Neural cell (in vitro differentiated cells): Measurements from ENCODE around the gene LRRC14B. TPM values are rescaled to one million over a fixed set of nuclear protein-coding genes. Genes with fewer than 3 reads are reported as not detected.

ENCODE experiments used
- H2AFZ ChIP-seq: fragments of 200-600, 300-800 bp; sonication (generic), shearing (Covaris generic); 2 replicates; pipeline ENCODE4 v1.6.0; 2014; ENCODE audit warnings: low read depth, mild to moderate bottlenecking, antibody characterized with exemption, low read length, moderate library complexity
- H3F3A ChIP-seq: fragments of 200-600 bp; shearing (Covaris generic); 2 replicates; pipeline ENCODE4 v1.6.1; 2016; ENCODE audit warnings: mild to moderate bottlenecking, moderate library complexity, mixed read lengths, antibody characterized with exemption, low read length; ENCODE audit not compliant: insufficient read depth, poor library complexity, severe bottlenecking
- H3K27ac ChIP-seq: fragments of 200-600, 300-800 bp; sonication (generic), shearing (Covaris generic); 2 replicates; pipeline ENCODE4 v1.5.1; 2014; ENCODE audit warnings: mild to moderate bottlenecking, low read length, moderate library complexity
- H3K27me3 ChIP-seq: fragments of 300-800, 200-600 bp; sonication (generic), shearing (Covaris generic); 2 replicates; pipeline ENCODE4 v1.6.0; 2014; ENCODE audit warnings: mild to moderate bottlenecking, low read depth, low read length, moderate library complexity; ENCODE audit not compliant: insufficient read depth
- H3K36me3 ChIP-seq: fragments of 300-800, 200-600 bp; sonication (generic), shearing (Covaris generic); 2 replicates; pipeline ENCODE4 v1.5.1; 2014; ENCODE audit warnings: mild to moderate bottlenecking, antibody characterized with exemption, low read length, moderate library complexity; ENCODE audit not compliant: insufficient read depth
- H3K4me2 ChIP-seq: fragments of 300-800, 200-600 bp; sonication (generic), shearing (Covaris generic); 2 replicates; pipeline ENCODE4 v1.6.0; 2014; ENCODE audit warnings: mild to moderate bottlenecking, low read length
- H3K4me3 ChIP-seq: fragments of 300-800, 200-600 bp; sonication (generic), shearing (Covaris generic); 2 replicates; pipeline ENCODE4 v1.5.1; 2014; ENCODE audit warnings: mild to moderate bottlenecking, low read length, moderate library complexity
- H3K79me2 ChIP-seq: fragments of 200-600 bp; shearing (Covaris generic); replicated peaks from 2 replicates; pipeline ENCODE4 v1.6.0; 2014; ENCODE audit warnings: mild to moderate bottlenecking, low read length, moderate library complexity; ENCODE audit not compliant: insufficient read depth
- H3K9ac ChIP-seq: fragments of 300-800, 200-600 bp; sonication (generic), shearing (Covaris generic); 2 replicates; pipeline ENCODE4 v1.6.1; 2016; ENCODE audit warnings: mild to moderate bottlenecking, low read length, mixed read lengths
- H3K9me2 ChIP-seq: fragments of 200-600 bp; shearing (Covaris generic); 2 replicates; pipeline ENCODE4 v1.6.1; 2016; ENCODE audit warnings: mild to moderate bottlenecking, low read length, mixed read lengths; ENCODE audit not compliant: insufficient read depth
- H3K9me3 ChIP-seq: fragments of 200-600, 300-800 bp; sonication (generic), shearing (Covaris generic); 2 replicates; pipeline ENCODE4 v1.6.1; 2016; ENCODE audit warnings: mild to moderate bottlenecking, mixed run types, low read length, moderate library complexity, mixed read lengths
- H4K20me1 ChIP-seq: fragments of 200-600 bp; shearing (Covaris generic); 2 replicates; pipeline ENCODE4 v1.6.1; 2016; ENCODE audit warnings: mild to moderate bottlenecking, mixed run types; ENCODE audit not compliant: insufficient read depth
- CTCF ChIP-seq: fragments of 450-650 bp; IDR thresholded peaks from 2 replicates; pipeline ENCODE4 v1.5.1; 2014; ENCODE audit warnings: antibody characterized with exemption, mild to moderate bottlenecking, moderate library complexity; ENCODE audit not compliant: poor library complexity, severe bottlenecking
- EP300 ChIP-seq: fragments of 450-650 bp; conservative IDR thresholded peaks from 2 replicates; pipeline ENCODE4 v1.6.1; 2014; ENCODE audit warnings: antibody characterized with exemption, mild to moderate bottlenecking, moderate library complexity; ENCODE audit not compliant: poor library complexity, severe bottlenecking
- EZH2 ChIP-seq: fragments of 200-600, 300-800 bp; shearing (Covaris generic), sonication (generic); IDR thresholded peaks from 2 replicates; pipeline ENCODE4 v1.6.1; 2014; ENCODE audit warnings: antibody characterized with exemption, low read length, borderline replicate concordance, mild to moderate bottlenecking; ENCODE audit not compliant: insufficient read depth, poor library complexity, severe bottlenecking
- MXI1 ChIP-seq: fragments of 450-650 bp; conservative IDR thresholded peaks from 2 replicates; pipeline ENCODE4 v1.6.1; 2014; ENCODE audit warnings: antibody characterized with exemption, mild to moderate bottlenecking; ENCODE audit not compliant: poor library complexity, severe bottlenecking
- POLR2AphosphoS5 ChIP-seq: IDR thresholded peaks from 2 replicates; pipeline ENCODE4 v1.6.1; 2012
- RAD21 ChIP-seq: fragments of 450-650 bp; conservative IDR thresholded peaks from 2 replicates; pipeline ENCODE4 v1.6.1; 2014; ENCODE audit warnings: antibody characterized with exemption, mild to moderate bottlenecking, moderate library complexity
- REST ChIP-seq: IDR thresholded peaks from 2 replicates; pipeline ENCODE4 v1.6.1; 2012; ENCODE audit warnings: borderline replicate concordance
- SMC3 ChIP-seq: fragments of 450-650 bp; conservative IDR thresholded peaks from 2 replicates; pipeline ENCODE4 v1.6.1; 2014; ENCODE audit warnings: antibody characterized with exemption, mild to moderate bottlenecking, moderate library complexity; ENCODE audit not compliant: poor library complexity
- TAF1 ChIP-seq: IDR thresholded peaks from 2 replicates; pipeline ENCODE4 v1.6.1; 2012; ENCODE audit warnings: low read depth
- polyA plus RNA-seq: library from polyadenylated mRNA; depleted of rRNA; stranded (reverse); fragments of >200 nt; gene quantifications from 2 replicates; pipeline ENCODE4 v1.2.3, GENCODE V29; 2014

Gene LRRC14B
- polyA plus RNA-seq, 1 donor from 2014 or later: not detected

- no peak overlapping the region for H3K4me2 ChIP-seq
- H4K20me1 ChIP-seq: no peaks in the 10 kb centered on the region
- no peaks in the 10 kb centered on the region for H3K36me3 ChIP-seq
- no peak for TF ChIP-seq REST
- no peak for TF ChIP-seq RAD21
- TF ChIP-seq POLR2AphosphoS5: no peak
- TF ChIP-seq EZH2: no peak
- no peak for TF ChIP-seq MXI1
- no peak for TF ChIP-seq EP300
- no peaks in the 10 kb centered on the region for H3F3A ChIP-seq
- H3K9me2 ChIP-seq: no peaks in the 10 kb centered on the region
- H3K27me3 ChIP-seq: no peaks in the 10 kb centered on the region
- no peak overlapping the region for H3K27ac ChIP-seq
- no peaks in the 10 kb centered on the region for H3K9me3 ChIP-seq
- no peak overlapping the region for H3K4me3 ChIP-seq
- no peak overlapping the region for H3K9ac ChIP-seq
- H2AFZ ChIP-seq: no peak overlapping the region
- H3K79me2 ChIP-seq: no peaks in the 10 kb centered on the region
Observed at GRCh38 chr5:162565-163337, 28.5 kb upstream of the LRRC14B start.

GRCh38 chr5:163338-163620 is 28.0 kb upstream of the LRRC14B start:
- Histone ChIP-seq H3K9me2 (no peaks in the 10 kb centered on the region), H3F3A (no peaks in the 10 kb centered on the region), H2AFZ (no peak overlapping the region), H4K20me1 (no peaks in the 10 kb centered on the region), H3K9me3 (no peaks in the 10 kb centered on the region), H3K9ac (no peak overlapping the region), H3K4me2 (no peak overlapping the region), H3K79me2 (no peaks in the 10 kb centered on the region), H3K4me3 (no peak overlapping the region), H3K36me3 (no peaks in the 10 kb centered on the region), H3K27ac (no peak overlapping the region), H3K27me3 (no peaks in the 10 kb centered on the region)
- TF ChIP-seq EZH2 (no peak), MXI1 (no peak), SMC3 (no peak), CTCF (no peak), TAF1 (no peak), RAD21 (no peak), REST (no peak), EP300 (no peak), POLR2AphosphoS5 (no peak)
